IPS DF 6.9 (cell line): ENCODE results near the gene OR8G5.

Source experiments
- DNase-seq: peaks from one replicate; pipeline ENCODE4 v3.0.0-alpha.2; 2013; ENCODE audit warnings: low read depth, low spot score
- H3K27ac ChIP-seq: one replicate; pipeline ENCODE4 v1.5.1; 2013; ENCODE audit warnings: low read length, control low read depth
- H3K27me3 ChIP-seq: 2 replicates; pipeline ENCODE4 v1.6.1; 2013; ENCODE audit warnings: mild to moderate bottlenecking, low read length; ENCODE audit not compliant: control insufficient read depth, insufficient read depth
- H3K36me3 ChIP-seq: 2 replicates; pipeline ENCODE4 v1.6.1; 2013; ENCODE audit warnings: low read length; ENCODE audit not compliant: control insufficient read depth, insufficient read depth
- H3K4me1 ChIP-seq: 2 replicates; pipeline ENCODE4 v1.6.1; 2013; ENCODE audit warnings: low read length; ENCODE audit not compliant: control insufficient read depth, insufficient read depth
- H3K4me3 ChIP-seq: 2 replicates; pipeline ENCODE4 v1.5.1; 2013; ENCODE audit warnings: mild to moderate bottlenecking, low read length
- H3K9me3 ChIP-seq: 2 replicates; pipeline ENCODE4 v1.6.1; 2013; ENCODE audit warnings: low read length, inconsistent platforms; ENCODE audit not compliant: control insufficient read depth, insufficient read depth
- WGBS: extraction: QIAGEN DNeasy Blood & Tissue Kit; methylation state at CpG from one replicate; pipeline ENCODE4 v1.1.7; 2013; ENCODE audit warnings: mixed read lengths, missing lambda C conversion rate; ENCODE audit not compliant: insufficient read length, insufficient coverage; 5-methylcytosine and 5-hydroxymethylcytosine counted together

OR8G5 gene

GRCh38 chr11:124285610-124286344 is 29.6 kb downstream of the OR8G5 start:
- Histone ChIP-seq H3K36me3 (no peaks in the 10 kb centered on the region), H3K4me1 (no peaks in the 10 kb centered on the region), H3K27me3 (no peaks in the 10 kb centered on the region), H3K9me3 (no peaks in the 10 kb centered on the region), H3K4me3 (no peak overlapping the region), H3K27ac (no peak overlapping the region)
- no peak for DNase-seq
- WGBS, result no CpG with 5 or more reads among the region's 3 CpGs

- no peak for DNase-seq
- WGBS, result no CpG with 5 or more reads among the region's 1 CpG
- H3K4me3 ChIP-seq, result no peak overlapping the region
- H3K4me1 ChIP-seq, result no peaks in the 10 kb centered on the region
- H3K9me3 ChIP-seq, result no peaks in the 10 kb centered on the region
- no peaks in the 10 kb centered on the region for H3K27me3 ChIP-seq
- no peak overlapping the region for H3K27ac ChIP-seq
- H3K36me3 ChIP-seq, result no peaks in the 10 kb centered on the region
These were observed 38.5 kb downstream of the OR8G5 start for GRCh38 chr11:124294687-124295086.

DNA sequence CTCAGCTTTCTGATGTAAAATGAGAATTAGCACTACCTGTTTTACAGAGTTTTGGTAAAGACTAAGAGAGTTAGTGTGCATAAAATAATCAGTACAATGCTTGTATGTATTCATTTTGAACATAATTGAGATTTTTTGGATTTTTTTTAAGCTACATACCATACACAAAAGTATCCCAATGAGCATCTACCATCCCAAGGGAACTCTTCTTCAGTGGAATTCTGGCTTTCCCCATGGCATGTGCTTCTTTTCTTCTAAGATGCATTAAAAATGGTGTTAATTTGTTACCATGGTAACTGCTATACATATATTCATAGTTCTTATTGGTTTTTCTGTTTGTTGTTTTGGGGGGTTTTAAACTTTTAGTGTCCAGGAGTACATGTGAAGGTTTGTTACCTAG is 39.8 kb downstream of the OR8G5 start:
- H3K9me3 ChIP-seq, result no peaks in the 10 kb centered on the region
- H3K4me3 ChIP-seq, result no peak overlapping the region
- H3K36me3 ChIP-seq, result no peaks in the 10 kb centered on the region
- no peaks in the 10 kb centered on the region for H3K27me3 ChIP-seq
- no peak overlapping the region for H3K27ac ChIP-seq
- no peaks in the 10 kb centered on the region for H3K4me1 ChIP-seq
- no peak for DNase-seq

- no peaks in the 10 kb centered on the region for H3K27me3 ChIP-seq
- H3K9me3 ChIP-seq, result no peaks in the 10 kb centered on the region
- no CpG with 5 or more reads among the region's 4 CpGs for WGBS
- no peak overlapping the region for H3K27ac ChIP-seq
- no peaks in the 10 kb centered on the region for H3K4me1 ChIP-seq
- DNase-seq, result no peak
- H3K4me3 ChIP-seq, result no peak overlapping the region
- no peaks in the 10 kb centered on the region for H3K36me3 ChIP-seq
These were observed 41.7 kb downstream of the OR8G5 start for GRCh38 chr11:124297921-124298320.

- Histone ChIP-seq H3K27ac (no peak overlapping the region), H3K36me3 (no peaks in the 10 kb centered on the region), H3K4me1 (no peaks in the 10 kb centered on the region), H3K27me3 (no peaks in the 10 kb centered on the region), H3K4me3 (no peak overlapping the region), H3K9me3 (no peaks in the 10 kb centered on the region)
- DNase-seq, result no peak
- WGBS, result no CpG with 5 or more reads among the region's 3 CpGs
These were observed 45.4 kb downstream of the OR8G5 start for GRCh38 chr11:124301548-124301947.

DNA sequence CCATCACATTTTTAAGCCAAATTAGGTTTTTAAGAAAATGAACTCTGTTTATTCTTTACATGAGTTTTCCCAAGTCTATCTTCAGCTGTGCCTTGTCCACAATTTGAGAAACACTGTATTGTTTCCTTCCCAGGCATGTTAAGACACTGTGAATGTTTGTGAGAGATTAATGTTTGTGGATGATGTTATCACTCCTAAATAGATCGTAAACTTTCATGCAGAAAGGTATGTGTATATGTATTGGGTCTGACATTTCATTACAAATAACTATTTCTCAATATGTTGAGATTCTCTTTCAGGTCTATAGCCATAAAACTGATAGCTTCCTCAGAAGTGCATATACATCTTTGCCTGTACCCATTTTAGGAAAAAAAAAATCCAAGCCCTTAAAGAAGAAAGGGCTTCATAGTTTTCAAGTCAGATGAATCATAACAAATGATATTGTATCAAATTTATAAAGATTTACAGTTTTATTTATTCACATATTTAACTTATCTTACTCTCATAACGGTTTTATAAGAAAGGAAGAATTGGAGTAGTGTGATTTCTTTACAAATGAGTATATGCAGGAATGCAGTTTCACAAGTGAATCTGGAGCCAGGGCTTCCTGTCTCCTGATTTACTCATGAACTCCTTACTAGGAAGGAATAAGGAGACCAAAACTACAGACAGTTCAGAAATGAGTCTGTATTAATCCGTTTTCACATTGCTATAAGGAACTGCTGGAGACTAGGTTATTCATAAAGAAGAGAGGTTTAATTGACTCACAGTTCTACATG is 46.4 kb downstream of the OR8G5 start:
- Histone ChIP-seq H3K27me3 (no peaks in the 10 kb centered on the region), H3K27ac (no peak overlapping the region), H3K36me3 (no peaks in the 10 kb centered on the region), H3K4me3 (no peak overlapping the region), H3K9me3 (no peaks in the 10 kb centered on the region), H3K4me1 (no peaks in the 10 kb centered on the region)
- DNase-seq, result no peak
- WGBS, result no CpG with 5 or more reads among the region's 3 CpGs

DNA sequence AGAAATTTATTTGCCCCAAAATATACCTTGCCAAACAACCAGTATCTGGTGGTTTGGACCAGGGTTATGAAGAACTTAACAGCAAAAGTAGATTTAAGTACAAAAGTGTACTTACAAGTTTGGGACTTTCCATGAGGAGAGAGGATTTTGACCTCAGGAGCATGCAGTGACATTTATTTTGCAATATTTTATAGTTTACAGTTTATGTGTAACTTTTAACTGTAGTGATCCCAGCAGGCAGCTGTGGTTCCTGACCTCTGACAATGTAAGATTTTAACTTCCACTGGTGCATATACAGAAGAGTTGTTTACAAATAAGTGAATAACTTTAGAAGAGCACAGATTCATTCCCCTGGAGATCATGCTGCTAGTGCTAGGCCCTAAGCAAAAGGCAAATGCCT is 50.9 kb downstream of the OR8G5 start:
- H3K4me1 ChIP-seq, result no peaks in the 10 kb centered on the region
- no peak for DNase-seq
- no peak overlapping the region for H3K4me3 ChIP-seq
- H3K36me3 ChIP-seq, result no peaks in the 10 kb centered on the region
- H3K27ac ChIP-seq, result no peak overlapping the region
- no peaks in the 10 kb centered on the region for H3K27me3 ChIP-seq
- no peaks in the 10 kb centered on the region for H3K9me3 ChIP-seq

- Histone ChIP-seq H3K27me3 (no peaks in the 10 kb centered on the region), H3K4me3 (no peak overlapping the region), H3K36me3 (no peaks in the 10 kb centered on the region), H3K27ac (no peak overlapping the region), H3K4me1 (no peaks in the 10 kb centered on the region), H3K9me3 (no peaks in the 10 kb centered on the region)
- DNase-seq, result no peak
These were observed 54.5 kb downstream of the OR8G5 start for GRCh38 chr11:124310721-124311120.

DNA sequence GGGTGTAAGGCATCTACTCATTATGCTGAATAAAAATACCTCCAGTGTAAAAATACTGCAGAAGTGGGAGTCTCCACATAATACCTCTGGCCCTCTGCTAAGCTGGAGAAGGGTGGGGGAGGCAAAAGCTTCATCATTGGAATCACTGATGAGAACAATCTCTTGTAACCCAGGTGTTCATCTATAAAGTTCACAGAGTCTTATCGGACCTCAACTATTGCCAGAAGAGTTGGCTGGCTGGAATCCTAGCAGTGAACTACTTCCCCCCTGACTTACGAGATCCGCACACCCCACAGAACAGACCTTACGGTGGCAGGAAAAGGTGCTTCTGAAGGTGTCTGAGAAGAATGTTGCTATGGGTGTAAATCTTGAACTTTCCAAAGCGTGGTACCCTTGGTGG is 55.1 kb downstream of the OR8G5 start:
- WGBS, result no CpG with 5 or more reads among the region's 5 CpGs
- DNase-seq, result no peak
- Histone ChIP-seq H3K27ac (no peak overlapping the region), H3K27me3 (no peaks in the 10 kb centered on the region), H3K4me1 (no peaks in the 10 kb centered on the region), H3K9me3 (no peaks in the 10 kb centered on the region), H3K4me3 (no peak overlapping the region), H3K36me3 (no peaks in the 10 kb centered on the region)

- Histone ChIP-seq H3K36me3 (no peaks in the 10 kb centered on the region), H3K4me3 (no peak overlapping the region), H3K27me3 (no peaks in the 10 kb centered on the region), H3K4me1 (no peaks in the 10 kb centered on the region), H3K27ac (no peak overlapping the region), H3K9me3 (no peaks in the 10 kb centered on the region)
- DNase-seq, result no peak
These were observed 55.5 kb downstream of the OR8G5 start for GRCh38 chr11:124311670-124312069.

DNA sequence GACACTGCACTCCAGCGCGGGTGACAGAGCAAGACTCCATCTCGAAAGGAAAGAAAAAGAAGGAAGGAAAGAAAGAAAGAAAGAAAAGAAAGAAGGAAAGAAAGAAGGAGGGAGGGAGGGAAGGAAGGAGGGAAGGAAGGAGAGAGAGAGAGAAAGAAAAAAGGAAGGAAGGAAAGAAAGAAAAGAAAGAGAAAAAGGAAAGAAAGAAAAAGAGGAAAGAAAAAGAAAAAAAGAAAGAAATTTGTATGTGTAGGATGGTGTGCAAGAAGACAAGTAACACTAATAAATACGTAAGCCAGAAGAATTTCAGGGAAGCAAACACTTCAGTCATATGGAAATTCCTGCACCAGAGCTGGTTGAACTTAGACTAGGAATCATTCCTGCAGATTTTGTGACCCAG is 57.0 kb downstream of the OR8G5 start:
- H3K4me3 ChIP-seq, result no peak overlapping the region
- no peaks in the 10 kb centered on the region for H3K27me3 ChIP-seq
- H3K9me3 ChIP-seq, result no peaks in the 10 kb centered on the region
- no peaks in the 10 kb centered on the region for H3K36me3 ChIP-seq
- WGBS, result no CpG with 5 or more reads among the region's 4 CpGs
- no peaks in the 10 kb centered on the region for H3K4me1 ChIP-seq
- no peak overlapping the region for H3K27ac ChIP-seq
- DNase-seq, result no peak
